ENCODE data around the gene NSD2.

The NSD2 gene

GRCh38 chr4:1988327-1988724, 117.1 kb downstream of the NSD2 start:
- TF ChIP-seq, protein P1, sequence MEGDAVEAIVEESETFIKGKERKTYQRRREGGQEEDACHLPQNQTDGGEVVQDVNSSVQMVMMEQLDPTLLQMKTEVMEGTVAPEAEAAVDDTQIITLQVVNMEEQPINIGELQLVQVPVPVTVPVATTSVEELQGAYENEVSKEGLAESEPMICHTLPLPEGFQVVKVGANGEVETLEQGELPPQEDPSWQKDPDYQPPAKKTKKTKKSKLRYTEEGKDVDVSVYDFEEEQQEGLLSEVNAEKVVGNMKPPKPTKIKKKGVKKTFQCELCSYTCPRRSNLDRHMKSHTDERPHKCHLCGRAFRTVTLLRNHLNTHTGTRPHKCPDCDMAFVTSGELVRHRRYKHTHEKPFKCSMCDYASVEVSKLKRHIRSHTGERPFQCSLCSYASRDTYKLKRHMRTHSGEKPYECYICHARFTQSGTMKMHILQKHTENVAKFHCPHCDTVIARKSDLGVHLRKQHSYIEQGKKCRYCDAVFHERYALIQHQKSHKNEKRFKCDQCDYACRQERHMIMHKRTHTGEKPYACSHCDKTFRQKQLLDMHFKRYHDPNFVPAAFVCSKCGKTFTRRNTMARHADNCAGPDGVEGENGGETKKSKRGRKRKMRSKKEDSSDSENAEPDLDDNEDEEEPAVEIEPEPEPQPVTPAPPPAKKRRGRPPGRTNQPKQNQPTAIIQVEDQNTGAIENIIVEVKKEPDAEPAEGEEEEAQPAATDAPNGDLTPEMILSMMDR (IDR thresholded peaks at IDR 0.05; ENCODE audit: extremely low read depth, insufficient read depth, missing control alignments), result no peak
- in situ Hi-C loops (cut with MboI; ENCODE audit: low pct_unique_long_range_greater_than_20kb, low sequenced_read_pairs, unreplicated experiment), result no loop called here
- no peak for DNase-seq (ENCODE audit: low spot score)

DNA sequence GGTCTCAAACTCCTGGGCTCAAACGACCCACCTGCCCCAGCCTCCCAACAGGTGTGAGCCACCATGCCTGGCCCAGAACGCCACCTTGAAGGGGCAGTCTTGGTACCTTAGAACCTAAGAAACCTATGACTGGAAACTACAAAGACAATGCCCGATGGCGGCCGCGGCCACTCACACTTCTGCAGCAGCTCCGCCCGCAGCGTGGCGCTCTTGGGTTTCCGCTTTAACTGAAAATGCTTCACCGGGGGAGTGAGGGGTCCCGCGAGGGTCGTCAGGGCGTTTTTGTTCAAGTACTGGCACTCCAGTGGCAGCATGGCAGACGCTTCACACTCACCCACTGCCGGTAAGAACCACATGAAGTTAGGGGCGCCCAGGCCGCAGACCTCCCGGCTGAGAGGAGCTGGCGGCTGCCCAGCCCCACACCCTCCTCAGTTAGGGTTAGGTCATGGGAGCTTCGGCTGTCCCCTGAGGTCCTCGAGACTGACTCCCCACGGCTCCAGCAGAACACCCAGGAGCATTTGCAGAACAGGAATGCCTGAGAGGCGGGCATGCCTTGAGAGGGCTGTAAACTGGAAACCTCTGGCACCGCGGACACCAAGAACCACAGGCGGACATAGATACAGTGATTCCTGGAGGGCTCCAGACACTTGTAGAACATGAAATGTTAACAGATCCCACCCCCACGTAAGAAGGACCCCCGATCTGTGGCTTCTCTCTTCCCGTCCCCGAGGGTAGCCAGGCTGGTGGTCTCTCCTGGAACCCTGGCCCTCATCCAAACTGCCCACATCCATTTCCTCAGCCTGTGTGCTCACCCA, 118.5 kb downstream of the NSD2 start:
- TF ChIP-seq, protein P1 (IDR thresholded peaks at IDR 0.05; ENCODE audit: extremely low read depth, insufficient read depth, missing control alignments), result no peak
- DNase-seq (ENCODE audit: low spot score), result no peak

GRCh38 chr4:1990348-1990645, 119.1 kb downstream of the NSD2 start:
- TF ChIP-seq, protein P1 (IDR thresholded peaks at IDR 0.05; ENCODE audit: extremely low read depth, insufficient read depth, missing control alignments), result no peak
- DNase-seq (ENCODE audit: low spot score), result no peak
- in situ Hi-C loops (cut with MboI; ENCODE audit: low pct_unique_long_range_greater_than_20kb, low sequenced_read_pairs, unreplicated experiment), result no loop called here

More for the DNA sequence above, 118.5 kb downstream of the NSD2 start:
- in situ Hi-C loops (cut with MboI; ENCODE audit: low pct_unique_long_range_greater_than_20kb, low sequenced_read_pairs, unreplicated experiment), result no loop called here

- no peak for DNase-seq (ENCODE audit: low spot score)
- in situ Hi-C loops (cut with MboI; ENCODE audit: low pct_unique_long_range_greater_than_20kb, low sequenced_read_pairs, unreplicated experiment), result no loop called here
- TF ChIP-seq, protein P1 (IDR thresholded peaks at IDR 0.05; ENCODE audit: extremely low read depth, insufficient read depth, missing control alignments), result no peak
These were observed 119.5 kb downstream of the NSD2 start for GRCh38 chr4:1990676-1991075.

GRCh38 chr4:1991087-1991486, 119.9 kb downstream of the NSD2 start:
- TF ChIP-seq, protein P1 (IDR thresholded peaks at IDR 0.05; ENCODE audit: extremely low read depth, insufficient read depth, missing control alignments), result no peak
- no peak for DNase-seq (ENCODE audit: low spot score)
- in situ Hi-C loops (cut with MboI; ENCODE audit: low pct_unique_long_range_greater_than_20kb, low sequenced_read_pairs, unreplicated experiment), result no loop called here

GRCh38 chr4:1991596-1992434, 120.6 kb downstream of the NSD2 start:
- TF ChIP-seq, protein P1 (IDR thresholded peaks at IDR 0.05; ENCODE audit: extremely low read depth, insufficient read depth, missing control alignments), result no peak
- no peak for DNase-seq (ENCODE audit: low spot score)
- in situ Hi-C loops (cut with MboI; ENCODE audit: low pct_unique_long_range_greater_than_20kb, low sequenced_read_pairs, unreplicated experiment), result no loop called here

All from GM13977 (cell line).